Measurements from ENCODE around the gene PDYN. TPM values are rescaled to one million over a fixed set of nuclear protein-coding genes. Genes with fewer than 3 reads are reported as not detected.

The PDYN gene
- 0.12 TPM for total RNA-seq

DNA sequence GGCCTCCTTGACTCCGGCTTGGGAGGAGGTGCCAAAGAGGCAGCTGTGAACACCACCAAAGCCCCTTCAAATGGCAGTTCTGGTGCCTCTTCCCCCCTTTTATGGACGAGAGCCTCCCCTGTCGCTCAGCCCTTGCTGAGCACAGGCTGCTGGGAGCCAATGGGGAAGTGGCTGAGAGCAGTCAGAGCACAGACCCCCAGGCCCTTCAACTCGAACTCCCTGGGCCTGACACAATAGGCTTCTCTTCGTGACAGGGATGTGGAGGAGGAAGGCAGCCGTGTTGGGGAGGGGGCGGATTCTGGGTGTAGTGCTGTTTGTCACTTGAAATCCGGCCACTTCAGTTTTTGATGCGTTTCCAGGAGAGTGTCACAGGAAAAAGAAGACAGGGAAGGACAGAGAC is at the start of gene PDYN:
Gene PDYN (minus strand): TSS at position 73 of the 400 bp plus-strand sequence. CDS start 10,974 bp downstream, outside the sequence.

Other genes with a start within 250 kb of the PDYN start
- gene SIRPA, start 98.7 kb downstream of the PDYN start, total RNA-seq, result 17.6 TPM
- gene STK35, start 107.8 kb upstream of the PDYN start, total RNA-seq, result 24.5 TPM